Endothelial cell of umbilical vein (primary cell): ENCODE data around the gene SPATS2L. TPM values are rescaled to one million over a fixed set of nuclear protein-coding genes. Genes with fewer than 3 reads are reported as not detected.

Source experiments
- BruUV-seq: library from RNA; stranded (reverse); fragments of 400-500 nt; replicated peaks from 2 replicates; lab custom pipeline; 2021; lab: Mats Ljungman, UMichigan
- CTCF ChIA-PET: fragments of 300-600, 350-600 bp; sonication (Branson Sonifier 250); formaldehyde crosslinking; loops from one replicate; lab custom pipeline; 2021; ENCODE audit warnings: antibody characterized with exemption, inconsistent platforms; lab: Charles Lee
- POLR2A ChIA-PET: fragments of 300-600, 350-600 bp; sonication (Branson Sonifier 250); formaldehyde crosslinking; loops from one replicate; lab custom pipeline; 2021; ENCODE audit warnings: antibody characterized with exemption, inconsistent platforms; lab: Charles Lee
- DNase-seq: peaks from one replicate; pipeline ENCODE4 v3.0.0-alpha.2; 2011; ENCODE audit warnings: low read depth, low spot score
- FAIRE-seq: peaks from 2 replicates; lab custom pipeline; 2011; peaks lifted over from hg19 to GRCh38; lab: Jason Lieb, UNC
- H2AFZ ChIP-seq: 2 replicates; pipeline ENCODE4 v1.6.0; 2012; ENCODE audit warnings: low read depth, low read length, control low read depth, inconsistent platforms
- H3K27ac ChIP-seq: 2 replicates; pipeline ENCODE4 v1.5.1; 2011; ENCODE audit warnings: low read depth, mild to moderate bottlenecking, control low read depth, low read length, moderate library complexity; ENCODE audit not compliant: insufficient read depth
- H3K27me3 ChIP-seq, 2 experiments: 2 replicates each; pipeline versions ENCODE4 v1.6.0 to v1.6.1; 2011; ENCODE audit warnings: low read length in 2 of 2, mixed read lengths in 1 of 2; ENCODE audit not compliant: control insufficient read depth in 2 of 2, insufficient read depth in 2 of 2
- H3K36me3 ChIP-seq, 2 experiments: 2 replicates in 1 of 2; 3 replicates in 1 of 2; pipeline ENCODE4 v1.5.1; 2011; ENCODE audit warnings: low read length in 2 of 2, mild to moderate bottlenecking in 1 of 2, moderate library complexity in 1 of 2; ENCODE audit not compliant: control insufficient read depth in 2 of 2, insufficient read depth in 2 of 2; ENCODE audit errors: extremely low read depth in 1 of 2
- H3K4me1 ChIP-seq: 3 replicates; pipeline ENCODE4 v1.5.1; 2011; ENCODE audit warnings: mild to moderate bottlenecking, low read length; ENCODE audit not compliant: control insufficient read depth, insufficient read depth; ENCODE audit errors: extremely low read depth
- H3K4me2 ChIP-seq: 2 replicates; pipeline ENCODE4 v1.6.1; 2011; ENCODE audit warnings: low read length, control low read depth, mixed read lengths; ENCODE audit not compliant: insufficient read depth
- H3K4me3 ChIP-seq, 3 experiments: fragments of 200-600 bp in 1 of 3; sonication (generic), shearing (Covaris generic) in 1 of 3; replicated peaks in 1 of 3; 2 replicates each; pipeline ENCODE4 v1.5.1; 2011 to 2016; ENCODE audit warnings: control low read depth in 3 of 3, low read length in 3 of 3, mild to moderate bottlenecking in 2 of 3, inconsistent platforms in 1 of 3, low read depth in 1 of 3, moderate library complexity in 1 of 3; ENCODE audit not compliant: insufficient read depth in 1 of 3
- H3K79me2 ChIP-seq: 2 replicates; pipeline ENCODE4 v1.6.0; 2012; ENCODE audit warnings: low read length, inconsistent platforms; ENCODE audit not compliant: control insufficient read depth, insufficient read depth
- H3K9ac ChIP-seq: replicated peaks from 2 replicates; pipeline ENCODE3; 2011; ENCODE audit warnings: low read length, control low read depth; ENCODE audit not compliant: insufficient read depth; ENCODE audit errors: extremely low read depth
- H3K9me1 ChIP-seq: replicated peaks from 3 replicates; pipeline ENCODE4 v1.6.0; 2011; ENCODE audit warnings: mild to moderate bottlenecking, low read length; ENCODE audit not compliant: control insufficient read depth, insufficient read depth; ENCODE audit errors: extremely low read depth
- H3K9me3 ChIP-seq: replicated peaks from 2 replicates; pipeline ENCODE4 v1.5.1; 2012; ENCODE audit warnings: low read length, inconsistent platforms; ENCODE audit not compliant: control insufficient read depth, insufficient read depth
- H4K20me1 ChIP-seq: replicated peaks from 2 replicates; pipeline ENCODE3; 2011; ENCODE audit warnings: mild to moderate bottlenecking, low read length; ENCODE audit not compliant: control insufficient read depth, insufficient read depth; ENCODE audit errors: extremely low read depth
- CTCF ChIP-seq, 2 donors: IDR thresholded peaks; 1 replicate in 1 of 2; 2 replicates in 1 of 2; pipeline ENCODE4 v1.5.1; 2011; ENCODE audit warnings: low read length in 2 of 2, mild to moderate bottlenecking in 2 of 2, moderate library complexity in 2 of 2, control low read depth in 1 of 2, inconsistent platforms in 1 of 2, low read depth in 1 of 2; ENCODE audit not compliant: insufficient read depth in 1 of 2; ENCODE audit errors: extremely low read depth in 1 of 2
- EZH2 ChIP-seq: IDR thresholded peaks from 2 replicates; pipeline ENCODE4 v1.6.1; 2012; ENCODE audit warnings: borderline replicate concordance, low read depth, mild to moderate bottlenecking, moderate library complexity, low read length, inconsistent platforms; ENCODE audit not compliant: severe bottlenecking
- FOS ChIP-seq: IDR thresholded peaks from 2 replicates; pipeline ENCODE4 v1.6.1; 2011; ENCODE audit warnings: mild to moderate bottlenecking, low read length, moderate library complexity, borderline replicate concordance; ENCODE audit not compliant: insufficient read depth
- GATA2 ChIP-seq: IDR thresholded peaks from 2 replicates; pipeline ENCODE4 v1.7.0; 2011; ENCODE audit warnings: low read depth, mild to moderate bottlenecking, moderate library complexity, mixed read lengths, low read length; ENCODE audit not compliant: insufficient read length, insufficient read depth
- JUN ChIP-seq: IDR thresholded peaks from 2 replicates; pipeline ENCODE4 v1.6.1; 2011; ENCODE audit warnings: borderline replicate concordance, low read depth; ENCODE audit not compliant: insufficient read length, insufficient read depth
- MAX ChIP-seq: IDR thresholded peaks from 2 replicates; pipeline ENCODE4 v1.6.1; 2011; ENCODE audit not compliant: insufficient read depth, insufficient read length
- MYC ChIP-seq: IDR thresholded peaks from one replicate; pipeline ENCODE4 v1.6.1; 2011; ENCODE audit warnings: mild to moderate bottlenecking, low read depth, low read length
- POLR2A ChIP-seq: IDR thresholded peaks from 2 replicates; pipeline ENCODE4 v1.6.1; 2012; ENCODE audit warnings: low read depth, mild to moderate bottlenecking, control low read depth, low read length
- POLR2AphosphoS5 ChIP-seq: IDR thresholded peaks from 2 replicates; pipeline ENCODE4 v1.6.1; 2012; ENCODE audit warnings: low read depth, mild to moderate bottlenecking, control low read depth, low read length, moderate library complexity; ENCODE audit not compliant: insufficient read depth
- dilution Hi-C: fragments of 300-500 bp; cut with MboI; formaldehyde crosslinking; loops from one replicate; pipeline ENCODE4 v1.15.0; 2019; ENCODE audit warnings: low sequenced_read_pairs; ENCODE audit not compliant: extremely low pct_ligation_motif_present
- intact Hi-C: fragments of 100-400 bp; cut with micrococcal nuclease; formaldehyde crosslinking; loops from one replicate; pipeline ENCODE4 v1.10.0; 2022
- polyA plus RNA-seq, 4 experiments: library from polyadenylated mRNA; depleted of rRNA in 3 of 4; stranded (reverse) in 3 of 4; unstranded in 1 of 4; fragments of >200 nt; gene quantifications; 2 replicates each; pipeline versions ENCODE4 v1.2.1 to v1.2.3, GENCODE V29; 2011 to 2012; ENCODE audit warnings: missing spikeins in 1 of 4
- total RNA-seq: library from RNA; stranded (reverse); gene quantifications from 2 replicates; pipeline ENCODE4 v1.2.3, GENCODE V29; 2021

SPATS2L gene
- total and polyA plus RNA-seq, 2 donors (not counting 3 experiments of a cell fraction or from before 2014, with no cell fraction given), result 29.1 to 72.9 TPM

DNA sequence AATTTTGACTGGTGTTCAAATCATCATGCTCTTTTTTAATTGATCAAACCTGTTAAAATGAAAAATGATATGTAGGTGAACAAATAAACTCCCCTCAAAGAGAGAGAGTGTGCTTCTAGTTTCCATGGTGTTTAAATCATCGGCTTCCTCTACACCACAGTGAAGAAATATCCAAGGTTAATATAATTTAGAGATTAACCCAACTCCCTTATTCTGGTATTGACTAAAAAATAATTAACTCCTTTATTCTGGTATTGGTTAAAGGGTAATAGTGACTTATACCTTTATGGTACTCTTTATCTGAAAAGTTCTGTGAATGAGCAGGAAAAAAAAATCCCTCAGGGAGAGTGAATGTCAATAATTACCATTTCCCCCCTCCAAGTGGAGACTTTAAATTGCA lies 93.1 kb downstream of the SPATS2L start:
- peaks cover 6% of the 10 kb centered on the region for H3K79me2 ChIP-seq

More for the DNA sequence above, 93.1 kb downstream of the SPATS2L start:
- H2AFZ ChIP-seq, result no peak overlapping the region
- peaks cover 35% of the 10 kb centered on the region for H3K4me1 ChIP-seq
- dilution Hi-C loops (no loop called here), intact Hi-C loops (loop anchor here (10.0 kb wide), 1 partner anchor 385 kb away; no protein-coding TSS in a partner anchor)
- FAIRE-seq (no peak), DNase-seq (no peak)
- no peaks in the 10 kb centered on the region for H3K9me3 ChIP-seq
- no peaks in the 10 kb centered on the region for H3K27me3 ChIP-seq
- BruUV-seq, result no TSS peak
- H3K4me2 ChIP-seq, result no peak overlapping the region
- no peak overlapping the region for H3K9ac ChIP-seq
- H3K36me3 ChIP-seq, result no peaks in the 10 kb centered on the region
- H3K27ac ChIP-seq, result no peak overlapping the region
- H3K9me1 ChIP-seq, result no peaks in the 10 kb centered on the region
- TF ChIP-seq CTCF (IDR thresholded peaks at IDR 0.05; ENCODE audit: extremely low read depth in 1 of 2, insufficient read depth in 1 of 2, low read depth in 1 of 2, low read length in 2 of 2), result no peak
- TF ChIP-seq POLR2AphosphoS5, result no peak
- no peak for TF ChIP-seq EZH2
- TF ChIP-seq POLR2A, result no peak
- TF ChIP-seq GATA2, result no peak
- TF ChIP-seq MYC, result no peak
- TF ChIP-seq MAX, result no peak
- no peak for TF ChIP-seq FOS
- TF ChIP-seq JUN, result no peak
- POLR2A ChIA-PET, result no interaction called here
- CTCF ChIA-PET, result no interaction called here
- H4K20me1 ChIP-seq, result no peaks in the 10 kb centered on the region
- no peak overlapping the region for H3K4me3 ChIP-seq
